PC-9 (cell line): ENCODE results near the gene HES5. TPM values are rescaled to one million over a fixed set of nuclear protein-coding genes. Genes with fewer than 3 reads are reported as not detected.

Experiments used
- BruUV-seq: library from RNA; stranded (reverse); fragments of 400-500 nt; replicated peaks from 2 replicates; lab custom pipeline; 2021; lab: Mats Ljungman, UMichigan
- CTCF ChIA-PET: fragments of 300-600 bp; sonication (Branson Sonifier 250); formaldehyde crosslinking; loops from one replicate; lab custom pipeline; 2022; ENCODE audit warnings: antibody characterized with exemption; lab: Charles Lee
- POLR2A ChIA-PET: fragments of 300-600 bp; sonication (Branson Sonifier 250); formaldehyde crosslinking; loops from one replicate; lab custom pipeline; 2022; ENCODE audit warnings: antibody characterized with exemption; ENCODE audit not compliant: unreplicated experiment; lab: Charles Lee
- DNase-seq, 2 experiments: peaks; one replicate each; pipeline versions ENCODE4 v3.0.0 to v3.0.0-alpha.2; 2015 to 2022; ENCODE audit warnings: mixed read lengths in 1 of 2
- H2AFZ ChIP-seq: fragments of 200-600 bp; sonication (generic); 2 replicates; pipeline ENCODE4 v1.8.1; 2017; ENCODE audit warnings: antibody characterized with exemption
- H3F3A ChIP-seq: fragments of 200-600 bp; sonication (generic); 2 replicates; pipeline ENCODE4 v1.8.1; 2017; ENCODE audit warnings: antibody characterized with exemption, mild to moderate bottlenecking, low read depth; ENCODE audit not compliant: insufficient read depth
- H3K27ac ChIP-seq: fragments of 200-600 bp; sonication (generic); 2 replicates; pipeline ENCODE4 v1.6.1; 2016; ENCODE audit warnings: mixed run types
- H3K27me3 ChIP-seq: fragments of 200-600 bp; sonication (generic); 2 replicates; pipeline ENCODE4 v1.6.1; 2016; ENCODE audit warnings: low read depth, mixed run types; ENCODE audit not compliant: insufficient read depth
- H3K36me3 ChIP-seq: fragments of 200-600 bp; sonication (generic); 2 replicates; pipeline ENCODE4 v1.6.1; 2016; ENCODE audit warnings: low read depth, mixed run types
- H3K4me1 ChIP-seq: fragments of 200-600 bp; sonication (generic); replicated peaks from 2 replicates; pipeline ENCODE4 v1.6.1; 2016; ENCODE audit warnings: mixed run types; ENCODE audit not compliant: insufficient read depth
- H3K4me2 ChIP-seq: fragments of 200-600 bp; sonication (generic); 2 replicates; pipeline ENCODE4 v1.6.1; 2017; ENCODE audit warnings: mixed run types
- H3K4me3 ChIP-seq: fragments of 200-600 bp; sonication (generic); 2 replicates; pipeline ENCODE4 v1.6.1; 2016; ENCODE audit warnings: mixed run types
- H3K79me2 ChIP-seq: fragments of 200-600 bp; sonication (generic); 2 replicates; pipeline ENCODE4 v1.6.1; 2017; ENCODE audit warnings: low read depth, mixed run types
- H3K9me2 ChIP-seq: fragments of 200-600 bp; sonication (generic); 2 replicates; pipeline ENCODE4 v1.8.1; 2017; ENCODE audit warnings: mild to moderate bottlenecking; ENCODE audit not compliant: insufficient read depth
- H3K9me3 ChIP-seq: fragments of 200-600 bp; sonication (generic); 2 replicates; pipeline ENCODE4 v1.8.1; 2016; ENCODE audit warnings: low read depth; ENCODE audit not compliant: insufficient read depth
- H4K20me1 ChIP-seq: fragments of 200-600 bp; sonication (generic); 2 replicates; pipeline ENCODE4 v1.8.1; 2017; ENCODE audit not compliant: insufficient read depth
- CTCF ChIP-seq: fragments of 200-600 bp; sonication (generic); conservative IDR thresholded peaks from 2 replicates; pipeline ENCODE4 v1.6.1; 2017; ENCODE audit warnings: mixed run types, antibody characterized with exemption, mild to moderate bottlenecking, moderate library complexity
- EZH2 ChIP-seq: fragments of 200-600 bp; sonication (generic); IDR thresholded peaks from 2 replicates; pipeline ENCODE4 v1.8.0; 2017; ENCODE audit warnings: antibody characterized with exemption, low read depth
- intact Hi-C: fragments of 100-400 bp; cut with micrococcal nuclease; formaldehyde crosslinking; loops from one replicate; pipeline ENCODE4 v1.10.0; 2022; ENCODE audit not compliant: unreplicated experiment
- total RNA-seq: library from RNA; stranded (reverse); gene quantifications from 2 replicates; pipeline ENCODE4 v1.2.3, GENCODE V29; 2021

HES5 gene
- total RNA-seq, 1 experiment from 2014 or later: not detected

DNA sequence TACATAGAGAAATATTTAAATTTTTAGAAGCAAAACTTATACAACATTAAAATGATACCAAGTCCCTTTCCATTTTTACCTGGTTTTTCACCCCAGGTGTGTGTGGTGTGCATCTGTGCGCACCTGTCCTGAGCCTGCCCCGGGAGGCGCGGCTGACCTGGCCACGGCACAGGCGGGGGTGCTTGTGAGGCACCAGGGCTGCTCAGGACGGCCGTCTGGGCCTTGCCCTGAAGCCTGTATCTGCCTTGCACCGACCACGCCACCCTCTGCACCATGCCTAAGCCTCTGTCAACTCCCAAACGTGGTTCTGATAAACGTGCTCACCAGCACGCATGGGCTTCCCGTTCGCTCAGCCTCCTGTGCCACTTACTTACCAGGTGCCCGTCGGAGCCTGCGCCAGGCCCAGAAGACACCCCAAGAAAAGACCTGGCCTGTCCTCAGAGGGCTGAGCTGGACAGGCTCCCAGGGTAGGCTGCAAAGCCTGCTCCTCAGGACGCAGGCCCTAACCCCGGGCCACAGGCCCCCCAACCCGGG, 24.5 kb downstream of the HES5 start:
- intact Hi-C loops: no loop called here
- Histone ChIP-seq H3K27me3 (no peaks in the 10 kb centered on the region), H3K4me2 (no peak overlapping the region), H3K27ac (no peak overlapping the region), H3K9me2 (no peaks in the 10 kb centered on the region), H3K4me3 (no peak overlapping the region), H4K20me1 (peaks cover 5% of the 10 kb centered on the region; the same call in 1 of the 2 replicates), H3K36me3 (no peaks in the 10 kb centered on the region), H3K79me2 (no peaks in the 10 kb centered on the region), H3K4me1 (no peaks in the 10 kb centered on the region), H2AFZ (no peak overlapping the region), H3K9me3 (no peaks in the 10 kb centered on the region), H3F3A (no peaks in the 10 kb centered on the region)
- TF ChIP-seq CTCF (no peak), EZH2 (no peak)
- ChIA-PET POLR2A (no interaction called here), CTCF (no interaction called here)
- no peak for DNase-seq
- BruUV-seq: no TSS peak

DNA sequence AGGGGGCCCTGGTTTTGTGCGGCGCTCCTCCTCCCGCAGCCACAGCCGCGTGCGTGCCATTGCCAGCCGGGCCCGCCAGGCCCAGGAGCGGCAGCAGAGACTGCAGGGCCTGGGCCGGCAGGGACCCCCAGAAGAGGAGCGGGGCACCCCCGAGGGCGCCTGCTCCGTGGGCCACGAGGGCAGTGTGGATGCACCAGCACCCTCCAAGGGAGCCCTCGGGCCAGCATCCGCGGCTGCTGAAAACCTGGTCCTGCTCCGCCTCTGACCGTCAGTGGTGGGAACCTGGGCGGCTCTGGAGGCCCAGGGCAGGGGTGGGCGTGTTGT, 25.2 kb downstream of the HES5 start:
- H3K4me3 ChIP-seq: no peak overlapping the region
- intact Hi-C loops: no loop called here
- ChIA-PET POLR2A (no interaction called here), CTCF (no interaction called here)
- H3K4me2 ChIP-seq: no peak overlapping the region
- TF ChIP-seq EZH2: no peak
- no peak for TF ChIP-seq CTCF
- H4K20me1 ChIP-seq: peaks cover 5% of the 10 kb centered on the region; the same call in 1 of the 2 replicates
- no peaks in the 10 kb centered on the region for H3K9me2 ChIP-seq
- H3K79me2 ChIP-seq: no peaks in the 10 kb centered on the region
- no peak overlapping the region for H3K27ac ChIP-seq
- no peaks in the 10 kb centered on the region for H3K27me3 ChIP-seq
- no TSS peak for BruUV-seq
- H2AFZ ChIP-seq: no peak overlapping the region
- peaks cover 5% of the 10 kb centered on the region; the same call in 1 of the 2 replicates for H3K4me1 ChIP-seq
- no peaks in the 10 kb centered on the region for H3K36me3 ChIP-seq
- H3K9me3 ChIP-seq: no peaks in the 10 kb centered on the region
- H3F3A ChIP-seq: no peaks in the 10 kb centered on the region
- DNase-seq: no peak

DNA sequence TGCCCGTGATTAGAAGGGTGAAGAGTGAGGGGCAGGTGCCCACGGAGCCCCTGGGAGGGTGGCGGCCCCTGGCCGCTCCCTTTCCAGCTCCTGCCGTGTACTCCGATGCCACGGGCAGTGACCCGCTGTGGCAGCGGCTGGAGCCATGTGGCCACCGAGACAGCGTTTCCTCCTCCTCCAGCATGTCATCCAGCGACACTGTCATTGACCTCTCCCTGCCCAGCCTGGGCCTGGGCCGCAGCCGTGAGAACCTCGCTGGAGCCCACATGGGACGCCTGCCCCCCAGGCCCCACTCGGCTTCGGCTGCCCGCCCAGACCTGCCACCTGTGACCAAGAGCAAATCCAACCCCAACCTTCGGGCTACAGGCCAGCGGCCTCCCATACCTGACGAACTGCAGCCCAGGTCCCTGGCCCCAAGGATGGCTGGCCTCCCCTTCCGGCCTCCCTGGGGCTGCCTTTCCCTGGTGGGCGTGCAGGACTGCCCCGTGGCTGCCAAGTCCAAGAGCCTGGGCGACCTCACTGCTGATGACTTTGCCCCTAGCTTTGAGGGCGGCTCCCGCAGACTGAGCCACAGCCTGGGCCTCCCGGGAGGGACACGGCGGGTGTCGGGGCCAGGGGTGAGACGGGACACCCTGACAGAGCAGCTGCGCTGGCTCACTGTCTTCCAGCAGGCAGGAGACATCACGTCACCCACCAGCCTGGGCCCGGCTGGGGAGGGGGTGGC, 25.7 kb downstream of the HES5 start:
- H3K36me3 ChIP-seq: no peaks in the 10 kb centered on the region
- H3K4me1 ChIP-seq: peaks cover 9% of the 10 kb centered on the region; the same call in 1 of the 2 replicates
- no peaks in the 10 kb centered on the region for H3K9me2 ChIP-seq
- no peaks in the 10 kb centered on the region for H3K27me3 ChIP-seq
- no peak overlapping the region for H3K4me2 ChIP-seq
- no peaks in the 10 kb centered on the region for H3K79me2 ChIP-seq
- CTCF ChIA-PET: no interaction called here
- no peak overlapping the region for H2AFZ ChIP-seq
- no peaks in the 10 kb centered on the region for H3K9me3 ChIP-seq
- H3K4me3 ChIP-seq: no peak overlapping the region
- POLR2A ChIA-PET: no interaction called here
- no peak overlapping the region for H3K27ac ChIP-seq
- H3F3A ChIP-seq: no peaks in the 10 kb centered on the region
- DNase-seq: no peak
- no TSS peak for BruUV-seq
- TF ChIP-seq EZH2: no peak
- TF ChIP-seq CTCF: no peak
- intact Hi-C loops: no loop called here
- peaks cover 5% of the 10 kb centered on the region; the same call in 1 of the 2 replicates for H4K20me1 ChIP-seq
